GM12872 (cell line): Measurements from ENCODE around the gene DLG2.

Experiments
- TF ChIP-seq, protein P1 (sequence below): IDR thresholded peaks from 3 replicates; pipeline ENCODE4 v1.5.1; 2011; ENCODE audit warnings: low read depth, mild to moderate bottlenecking, low read length, moderate library complexity; ENCODE audit not compliant: insufficient read depth

The DLG2 gene

DNA sequence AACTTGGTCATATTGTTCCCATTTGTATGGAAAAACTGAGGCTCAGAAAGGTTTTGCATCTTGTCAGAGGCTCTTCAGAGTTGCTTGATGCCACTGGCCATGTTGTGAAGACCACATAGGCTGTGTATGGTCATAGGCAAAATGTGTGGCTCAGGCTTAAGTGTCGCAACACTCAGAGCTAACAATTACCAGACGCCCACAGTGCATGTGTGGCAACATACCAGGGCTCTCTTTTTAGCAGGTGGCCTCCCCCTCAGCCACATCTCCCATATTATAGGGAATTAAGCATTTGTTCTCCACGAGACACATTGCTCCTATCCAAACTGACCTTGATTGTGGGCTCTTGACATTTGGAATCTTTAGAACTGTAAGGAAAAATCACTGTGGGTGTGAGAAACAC is 802.5 kb downstream of the DLG2 start:
- TF ChIP-seq, protein P1, sequence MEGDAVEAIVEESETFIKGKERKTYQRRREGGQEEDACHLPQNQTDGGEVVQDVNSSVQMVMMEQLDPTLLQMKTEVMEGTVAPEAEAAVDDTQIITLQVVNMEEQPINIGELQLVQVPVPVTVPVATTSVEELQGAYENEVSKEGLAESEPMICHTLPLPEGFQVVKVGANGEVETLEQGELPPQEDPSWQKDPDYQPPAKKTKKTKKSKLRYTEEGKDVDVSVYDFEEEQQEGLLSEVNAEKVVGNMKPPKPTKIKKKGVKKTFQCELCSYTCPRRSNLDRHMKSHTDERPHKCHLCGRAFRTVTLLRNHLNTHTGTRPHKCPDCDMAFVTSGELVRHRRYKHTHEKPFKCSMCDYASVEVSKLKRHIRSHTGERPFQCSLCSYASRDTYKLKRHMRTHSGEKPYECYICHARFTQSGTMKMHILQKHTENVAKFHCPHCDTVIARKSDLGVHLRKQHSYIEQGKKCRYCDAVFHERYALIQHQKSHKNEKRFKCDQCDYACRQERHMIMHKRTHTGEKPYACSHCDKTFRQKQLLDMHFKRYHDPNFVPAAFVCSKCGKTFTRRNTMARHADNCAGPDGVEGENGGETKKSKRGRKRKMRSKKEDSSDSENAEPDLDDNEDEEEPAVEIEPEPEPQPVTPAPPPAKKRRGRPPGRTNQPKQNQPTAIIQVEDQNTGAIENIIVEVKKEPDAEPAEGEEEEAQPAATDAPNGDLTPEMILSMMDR: no peak

DNA sequence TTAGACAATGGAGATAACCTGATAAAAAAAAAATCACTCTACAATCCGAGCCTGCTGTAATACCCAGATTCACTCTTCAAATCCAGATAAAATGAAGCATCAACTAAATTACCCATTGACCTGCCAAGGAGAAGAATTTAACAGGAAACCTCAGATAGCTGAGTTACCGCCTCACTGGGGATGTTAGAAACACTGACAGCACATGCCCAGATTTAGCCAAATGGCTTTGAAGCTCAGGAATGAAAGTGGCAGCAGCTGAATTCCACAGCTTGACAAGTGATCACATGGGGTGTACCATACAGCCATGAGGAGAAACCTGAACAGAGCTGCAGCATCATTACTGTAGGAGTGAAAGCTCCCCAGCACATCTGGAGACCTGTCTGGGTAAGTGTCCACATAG is 807.6 kb downstream of the DLG2 start:
- TF ChIP-seq, protein P1: no peak

- TF ChIP-seq, protein P1: no peak
Observed at GRCh38 chr11:84819128-84819527, 808.0 kb downstream of the DLG2 start.

GRCh38 chr11:84817998-84818397 is 809.1 kb downstream of the DLG2 start:
- TF ChIP-seq, protein P1: no peak

DNA sequence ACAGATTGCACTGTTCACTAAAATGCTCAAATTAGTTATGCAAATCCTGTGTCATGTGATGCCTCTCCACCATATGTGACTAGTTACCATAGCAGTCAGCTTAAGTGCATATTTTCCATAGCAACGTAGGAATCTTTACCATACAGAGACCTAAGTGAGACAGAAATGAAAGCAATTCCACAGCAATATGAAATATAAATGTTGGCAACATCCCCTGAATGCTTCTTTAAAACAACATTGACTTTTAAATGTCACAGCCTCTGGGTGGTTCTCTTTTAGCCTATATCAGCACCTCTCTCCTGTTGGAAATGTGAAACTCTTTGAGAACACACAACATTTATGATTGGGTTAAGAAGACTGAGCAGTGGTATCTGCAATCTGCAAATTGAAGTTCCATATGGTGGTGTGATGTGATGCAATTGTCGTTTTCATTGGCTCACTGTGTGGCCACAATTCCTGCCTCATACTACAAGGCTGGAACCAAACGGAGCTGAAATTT is 814.6 kb downstream of the DLG2 start:
- TF ChIP-seq, protein P1: no peak

DNA sequence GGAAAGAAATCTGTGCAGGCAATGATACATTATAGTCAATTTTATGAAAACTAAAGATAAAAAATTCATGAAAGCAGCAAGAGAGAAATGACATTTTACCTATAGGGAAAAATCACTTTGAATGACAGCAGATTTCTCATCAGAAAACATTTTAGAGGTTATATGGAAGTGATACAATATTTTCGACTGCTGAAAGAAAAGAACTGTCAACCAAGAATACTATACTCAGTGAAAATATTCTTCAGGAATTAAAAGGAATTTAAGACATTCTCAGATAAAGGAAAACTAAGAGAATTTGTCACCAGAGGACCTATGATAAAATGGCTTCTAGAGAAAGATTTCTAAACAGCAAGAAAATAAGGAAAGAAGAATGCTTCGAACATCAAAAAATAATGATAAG is 820.8 kb downstream of the DLG2 start:
- TF ChIP-seq, protein P1: no peak

DNA sequence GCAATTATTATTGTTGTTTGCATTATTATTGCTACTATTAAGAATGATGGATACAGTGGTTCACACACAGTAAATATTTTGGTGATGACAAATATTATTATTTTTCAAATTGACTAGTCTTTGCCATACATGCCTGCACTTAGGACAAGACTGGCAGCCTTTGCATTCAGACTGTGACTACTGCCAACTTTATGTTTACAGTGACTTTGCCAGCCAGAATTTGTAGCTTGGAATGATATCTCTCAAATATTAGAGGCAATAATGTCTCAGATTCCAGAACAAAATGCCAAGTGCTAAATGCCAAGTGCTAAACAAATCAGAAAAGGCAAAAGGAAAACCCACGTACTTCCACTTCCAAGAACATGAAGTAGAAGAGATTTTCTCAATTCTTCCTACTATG is 823.1 kb downstream of the DLG2 start:
- TF ChIP-seq, protein P1: no peak
